Psoas muscle (tissue), 8 donors: ENCODE data around the gene CRADD. TPM values are rescaled to one million over a fixed set of nuclear protein-coding genes. Genes with fewer than 3 reads are reported as not detected.
A peak's percentile ranks its signal among the peaks of the same experiment; 100 is the strongest.

Source experiments
- ATAC-seq, 4 donors: fragments of 200-7000 bp; cut with Tn5 transposase; one replicate each; pipeline ENCODE4 v1.9.1; 2020; ENCODE audit warnings: moderate library complexity in 3 of 4, mild to moderate bottlenecking in 2 of 4
- DNase-seq, 2 donors: peaks; one replicate each; pipeline ENCODE4 v3.0.0-alpha.2; 2020
- H3K27ac ChIP-seq: fragments of 200-600 bp; one replicate; pipeline ENCODE4 v1.8.0; 2022
- H3K27me3 ChIP-seq, 3 donors: fragments of 200-600 bp in 1 of 3; one replicate each; pipeline versions ENCODE4 v1.6.1 to v1.8.0; 2013 to 2022; ENCODE audit warnings: low read length in 2 of 3, mild to moderate bottlenecking in 2 of 3, moderate library complexity in 1 of 3; ENCODE audit not compliant: insufficient read depth in 3 of 3
- H3K36me3 ChIP-seq, 2 donors: fragments of 200-600 bp in 1 of 2; one replicate each; pipeline versions ENCODE4 v1.6.1 to v1.8.0; 2013 to 2022; ENCODE audit warnings: low read depth in 1 of 2, mild to moderate bottlenecking in 1 of 2, moderate library complexity in 1 of 2; ENCODE audit not compliant: insufficient read depth in 1 of 2
- H3K4me1 ChIP-seq: fragments of 200-600 bp; one replicate; pipeline ENCODE4 v1.8.0; 2022
- H3K4me3 ChIP-seq: fragments of 200-600 bp; one replicate; pipeline ENCODE4 v1.8.0; 2022; ENCODE audit warnings: mild to moderate bottlenecking
- H3K9me3 ChIP-seq: fragments of 200-600 bp; one replicate; pipeline ENCODE4 v1.8.0; 2022
- WGBS, 3 donors: extraction: QIAGEN DNeasy Blood & Tissue Kit; methylation state at CpG; one replicate each; pipeline versions ENCODE4 v1.1.6 to v1.1.7; 2013; 5-methylcytosine and 5-hydroxymethylcytosine counted together
- intact Hi-C, 2 donors: fragments of 100-400 bp; cut with DNase I; formaldehyde crosslinking; loops; one replicate each; pipeline versions ENCODE4 v1.11.0 to v1.14.2; 2022
- polyA plus RNA-seq, 3 donors: library from polyadenylated mRNA; stranded (reverse); fragments of 200-250 nt; gene quantifications; one replicate each; pipeline ENCODE4 v1.2.3, GENCODE V29; 2013
- total RNA-seq, 4 donors: library from RNA; stranded (reverse); fragmentation: NEBNext Ultra II Directional in 2 of 4; extraction: Animal tissue kit (Norgen Biotek cat#: 25700) in 2 of 4; gene quantifications; one replicate each; pipeline versions ENCODE4 v1.2.1 to v1.2.4, GENCODE V29; 2021 to 2023
- TF ChIP-seq, protein P1 (sequence below): fragments of 200-600 bp; IDR thresholded peaks from one replicate; pipeline ENCODE4 v1.8.0; 2022; ENCODE audit warnings: antibody characterized with exemption
- donor health status: healthy with polysubstance abuse.
- donor health status: DM: no; HTN: no; CAD: no; lungs with moderate emphysema.
- donor health status: Bipolar disorder and iron deficiency.
- donor health status: healthy.
- donor health status: DM: yes; HTN: yes; CAD: no.
- donor health status: DM: no; HTN: no; CAD: no.
- donor health status: DM: no; HTN: no; CAD: no.
- donor health status: DM: yes; HTN: yes; CAD: no.

Gene CRADD
- total and polyA plus RNA-seq, 7 donors = 11.0 to 21.1 (median 12.7) TPM

DNA sequence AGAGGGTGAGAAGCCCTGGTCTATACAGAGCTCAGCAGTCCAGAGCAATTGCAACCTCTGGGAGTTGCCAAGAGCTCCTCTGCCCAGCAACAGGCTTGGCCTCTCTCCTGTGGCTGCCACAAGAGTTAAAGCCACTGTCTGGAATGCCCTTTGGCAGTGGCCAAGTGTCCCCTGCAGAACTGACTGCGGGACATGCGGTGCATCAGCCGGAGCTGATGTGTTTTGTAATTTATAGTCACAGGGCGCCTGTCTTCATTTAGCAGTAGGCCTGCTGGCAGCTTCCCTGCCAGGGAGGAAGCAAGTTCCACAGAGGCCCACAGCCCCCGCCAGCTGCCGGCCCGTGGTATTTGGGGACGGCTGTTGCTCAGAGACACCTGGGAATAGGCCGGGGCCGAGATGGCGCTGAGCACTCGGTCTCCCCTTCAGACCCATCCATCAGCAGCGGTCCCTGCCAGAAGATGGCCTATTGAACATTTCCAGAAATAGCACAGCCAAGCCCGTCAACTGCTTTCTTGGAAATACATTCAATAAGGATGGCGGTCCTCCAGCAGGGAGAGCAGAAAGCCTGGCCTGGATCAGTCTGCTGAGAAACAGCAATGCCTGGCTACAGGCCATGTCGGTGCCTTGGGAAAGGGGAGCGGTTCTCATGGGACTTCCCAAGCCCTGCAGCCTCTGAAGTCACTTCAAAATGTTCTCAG lies 217.4 kb downstream of the CRADD start:
- Histone ChIP-seq H3K9me3 (no peaks in the 10 kb centered on the region), H3K4me3 (peak overlapping the region; percentile 44), H3K4me1 (peaks cover 35% of the 10 kb centered on the region), H3K36me3 (no peaks in the 10 kb centered on the region), H3K27ac (peak overlapping the region; percentile 84), H3K27me3 (no peaks in the 10 kb centered on the region)
- peak; percentile 90 to 95 (median 94) for ATAC-seq
- DNase-seq = peak; percentile 93 to 94
- intact Hi-C loops = loop anchor here (2.0 to 10.0 kb wide), 7 partner anchors 48 to 326 kb away; partner anchors contain the start of gene SOCS2 (in 1 of the 2)
- 1 to 3% (median 2%) methylated on average over 17 of the region's 17 CpGs for WGBS, 3 donors
- TF ChIP-seq, protein P1, sequence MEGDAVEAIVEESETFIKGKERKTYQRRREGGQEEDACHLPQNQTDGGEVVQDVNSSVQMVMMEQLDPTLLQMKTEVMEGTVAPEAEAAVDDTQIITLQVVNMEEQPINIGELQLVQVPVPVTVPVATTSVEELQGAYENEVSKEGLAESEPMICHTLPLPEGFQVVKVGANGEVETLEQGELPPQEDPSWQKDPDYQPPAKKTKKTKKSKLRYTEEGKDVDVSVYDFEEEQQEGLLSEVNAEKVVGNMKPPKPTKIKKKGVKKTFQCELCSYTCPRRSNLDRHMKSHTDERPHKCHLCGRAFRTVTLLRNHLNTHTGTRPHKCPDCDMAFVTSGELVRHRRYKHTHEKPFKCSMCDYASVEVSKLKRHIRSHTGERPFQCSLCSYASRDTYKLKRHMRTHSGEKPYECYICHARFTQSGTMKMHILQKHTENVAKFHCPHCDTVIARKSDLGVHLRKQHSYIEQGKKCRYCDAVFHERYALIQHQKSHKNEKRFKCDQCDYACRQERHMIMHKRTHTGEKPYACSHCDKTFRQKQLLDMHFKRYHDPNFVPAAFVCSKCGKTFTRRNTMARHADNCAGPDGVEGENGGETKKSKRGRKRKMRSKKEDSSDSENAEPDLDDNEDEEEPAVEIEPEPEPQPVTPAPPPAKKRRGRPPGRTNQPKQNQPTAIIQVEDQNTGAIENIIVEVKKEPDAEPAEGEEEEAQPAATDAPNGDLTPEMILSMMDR = no peak

DNA sequence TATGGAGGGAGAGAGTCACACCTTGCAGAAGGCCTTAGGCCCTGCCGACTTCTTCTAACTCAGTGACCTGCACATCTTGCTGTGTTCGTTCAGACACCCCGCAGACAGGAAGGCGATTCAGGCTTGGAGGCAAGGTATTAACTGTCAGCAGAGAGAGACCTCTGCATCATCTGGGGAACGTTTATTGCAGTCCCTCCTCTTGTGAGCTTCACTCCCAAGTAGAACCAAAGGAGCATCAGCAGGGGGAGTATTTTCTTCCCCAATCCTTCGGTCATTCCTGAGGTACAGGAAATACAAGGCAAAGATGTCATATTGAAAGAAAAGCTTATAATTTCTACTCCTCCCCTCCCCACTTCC lies 217.9 kb downstream of the CRADD start:
- peak overlapping the region; percentile 44 for H3K4me3 ChIP-seq
- 11 to 19% (median 12%) methylated on average over 6 of the region's 6 CpGs for WGBS, 3 donors
- TF ChIP-seq, protein P1 = no peak

DNA sequence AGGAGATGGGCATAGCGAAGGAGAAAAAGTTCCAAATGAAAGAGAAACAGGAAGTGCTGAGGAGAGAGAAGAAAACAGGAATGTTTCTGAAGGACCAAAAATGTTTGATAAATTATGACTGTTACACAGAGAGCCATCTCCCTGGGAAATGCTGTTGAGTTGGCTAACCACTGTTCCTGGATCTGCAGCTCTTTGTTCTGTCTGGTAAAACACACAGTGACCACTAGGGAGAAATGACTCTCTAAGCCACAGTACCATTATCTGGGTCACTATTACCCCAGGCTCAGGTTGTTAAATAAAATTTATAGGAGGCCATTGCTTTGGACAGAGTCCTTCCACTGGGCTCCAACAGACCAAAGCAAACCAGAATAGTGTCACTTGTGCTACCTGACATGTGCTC lies 219.3 kb downstream of the CRADD start:
- TF ChIP-seq, protein P1 = peak; percentile 13
- Histone ChIP-seq H3K27ac (no peak overlapping the region), H3K27me3 (no peaks in the 10 kb centered on the region), H3K36me3 (no peaks in the 10 kb centered on the region), H3K4me3 (no peak overlapping the region), H3K9me3 (no peaks in the 10 kb centered on the region), H3K4me1 (peaks cover 35% of the 10 kb centered on the region)
- DNase-seq (no peak), ATAC-seq (no peak)
- intact Hi-C loops = loop anchor here (5.0 to 10.0 kb wide), 5 partner anchors 46 to 322 kb away; partner anchors contain the start of gene SOCS2 (in 1 of the 2)
- 91 to 96% (median 96%) methylated on average over 1 of the region's 1 CpG for WGBS, 3 donors

More for the DNA sequence above, 217.9 kb downstream of the CRADD start:
- no peak for DNase-seq
- intact Hi-C loops = loop anchor here (2.0 to 10.0 kb wide), 6 partner anchors 47 to 326 kb away; partner anchors contain the start of gene SOCS2 (in 1 of the 2)
- H3K36me3 ChIP-seq = no peaks in the 10 kb centered on the region
- peaks cover 35% of the 10 kb centered on the region for H3K4me1 ChIP-seq
- H3K27ac ChIP-seq = peak overlapping the region; percentile 84
- no peak for ATAC-seq
- no peaks in the 10 kb centered on the region for H3K9me3 ChIP-seq
- no peaks in the 10 kb centered on the region for H3K27me3 ChIP-seq

DNA sequence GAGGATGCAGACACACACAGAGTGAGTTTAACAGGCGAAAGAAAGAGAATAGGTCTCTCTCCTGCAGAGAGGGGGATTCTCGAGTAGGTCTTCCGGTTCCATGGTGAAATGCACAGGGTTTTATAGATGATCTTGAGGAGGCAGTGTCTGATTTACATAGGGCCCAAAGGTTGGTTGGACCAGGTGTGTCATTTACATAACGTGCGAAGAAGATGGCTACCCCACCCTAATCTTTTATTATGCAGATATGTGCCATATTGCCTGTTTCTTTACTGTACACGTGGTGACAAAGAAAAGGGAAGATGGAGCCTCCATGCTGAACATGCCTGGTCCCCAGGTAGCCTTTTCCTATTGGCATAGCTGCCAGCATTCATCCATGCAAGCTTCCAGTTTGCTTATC lies 219.8 kb downstream of the CRADD start:
- 86 to 92% (median 88%) methylated on average over 6 of the region's 6 CpGs for WGBS, 3 donors
- no peaks in the 10 kb centered on the region for H3K9me3 ChIP-seq
- H3K4me1 ChIP-seq = peaks cover 35% of the 10 kb centered on the region
- intact Hi-C loops = loop anchor here (5.0 to 10.0 kb wide), 5 partner anchors 45 to 322 kb away; partner anchors contain the start of gene SOCS2 (in 1 of the 2)
- no peak overlapping the region for H3K27ac ChIP-seq
- DNase-seq (no peak), ATAC-seq (no peak)
- no peaks in the 10 kb centered on the region for H3K36me3 ChIP-seq
- no peaks in the 10 kb centered on the region for H3K27me3 ChIP-seq
- H3K4me3 ChIP-seq = no peak overlapping the region
- TF ChIP-seq, protein P1 = no peak
